Measurements from ENCODE around the gene EDC4.

EDC4 gene

DNA sequence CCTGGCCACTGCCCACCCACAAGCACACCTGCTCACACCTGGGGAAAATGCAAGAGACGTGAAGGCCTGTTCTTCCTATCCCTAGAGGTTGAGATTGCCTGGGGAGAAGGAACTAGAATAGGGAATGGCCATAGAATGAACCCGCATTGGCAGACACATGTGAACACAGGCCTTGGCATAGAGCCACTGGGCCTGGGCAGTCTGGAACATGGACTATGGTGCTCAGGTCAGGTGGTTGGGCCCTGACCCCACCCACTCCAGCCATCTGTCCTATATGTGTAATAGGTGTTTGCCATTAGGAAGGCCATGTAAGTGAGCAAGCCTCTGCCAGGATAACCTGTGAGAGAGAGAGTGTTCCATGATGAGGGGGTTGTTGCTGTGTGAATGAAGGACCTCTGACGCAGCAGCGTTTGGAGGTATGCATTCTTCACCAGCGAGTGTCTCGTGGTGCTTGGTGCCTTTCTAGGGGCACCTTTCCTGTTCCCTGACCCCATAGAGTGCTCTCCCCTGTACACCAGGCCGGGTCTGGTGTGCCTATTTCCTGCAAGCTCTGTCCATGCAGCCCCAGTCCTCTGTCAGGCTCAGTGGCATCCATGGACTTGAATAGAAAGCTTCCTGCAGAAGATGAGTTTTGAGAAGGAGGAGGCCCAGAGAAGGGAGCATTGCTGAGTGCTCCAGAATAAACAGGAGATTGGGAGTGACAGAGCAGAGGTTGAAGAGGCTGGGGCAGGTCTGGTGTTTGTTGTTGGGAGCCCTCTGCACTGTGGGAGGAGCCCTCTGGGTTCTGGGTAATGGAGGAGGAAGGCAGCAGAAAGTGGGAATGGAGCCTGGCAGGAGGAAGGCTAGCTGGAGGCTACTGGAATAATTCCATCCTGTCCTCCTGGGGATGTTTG is 43.2 kb downstream of the EDC4 start:
- TF ChIP-seq POLR2AphosphoS5 (IDR thresholded peaks at IDR 0.05; ENCODE audit: low read depth, low read length) (no peak), FOXP2 (optimal IDR thresholded peaks at IDR 0.05; ENCODE audit: borderline replicate concordance, extremely low read depth, extremely low read length, insufficient read depth) (no peak), SIN3A (IDR thresholded peaks at IDR 0.05; ENCODE audit: borderline replicate concordance, insufficient read depth, low read length) (no peak), TAF1 (IDR thresholded peaks at IDR 0.05; ENCODE audit: borderline replicate concordance, insufficient read depth, low read length) (no peak)
- TF ChIP-seq, protein P1, sequence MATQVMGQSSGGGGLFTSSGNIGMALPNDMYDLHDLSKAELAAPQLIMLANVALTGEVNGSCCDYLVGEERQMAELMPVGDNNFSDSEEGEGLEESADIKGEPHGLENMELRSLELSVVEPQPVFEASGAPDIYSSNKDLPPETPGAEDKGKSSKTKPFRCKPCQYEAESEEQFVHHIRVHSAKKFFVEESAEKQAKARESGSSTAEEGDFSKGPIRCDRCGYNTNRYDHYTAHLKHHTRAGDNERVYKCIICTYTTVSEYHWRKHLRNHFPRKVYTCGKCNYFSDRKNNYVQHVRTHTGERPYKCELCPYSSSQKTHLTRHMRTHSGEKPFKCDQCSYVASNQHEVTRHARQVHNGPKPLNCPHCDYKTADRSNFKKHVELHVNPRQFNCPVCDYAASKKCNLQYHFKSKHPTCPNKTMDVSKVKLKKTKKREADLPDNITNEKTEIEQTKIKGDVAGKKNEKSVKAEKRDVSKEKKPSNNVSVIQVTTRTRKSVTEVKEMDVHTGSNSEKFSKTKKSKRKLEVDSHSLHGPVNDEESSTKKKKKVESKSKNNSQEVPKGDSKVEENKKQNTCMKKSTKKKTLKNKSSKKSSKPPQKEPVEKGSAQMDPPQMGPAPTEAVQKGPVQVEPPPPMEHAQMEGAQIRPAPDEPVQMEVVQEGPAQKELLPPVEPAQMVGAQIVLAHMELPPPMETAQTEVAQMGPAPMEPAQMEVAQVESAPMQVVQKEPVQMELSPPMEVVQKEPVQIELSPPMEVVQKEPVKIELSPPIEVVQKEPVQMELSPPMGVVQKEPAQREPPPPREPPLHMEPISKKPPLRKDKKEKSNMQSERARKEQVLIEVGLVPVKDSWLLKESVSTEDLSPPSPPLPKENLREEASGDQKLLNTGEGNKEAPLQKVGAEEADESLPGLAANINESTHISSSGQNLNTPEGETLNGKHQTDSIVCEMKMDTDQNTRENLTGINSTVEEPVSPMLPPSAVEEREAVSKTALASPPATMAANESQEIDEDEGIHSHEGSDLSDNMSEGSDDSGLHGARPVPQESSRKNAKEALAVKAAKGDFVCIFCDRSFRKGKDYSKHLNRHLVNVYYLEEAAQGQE (IDR thresholded peaks at IDR 0.05; ENCODE audit: insufficient read depth in 1 of 2, low read depth in 2 of 2, low read length in 2 of 2), result no peak

GRCh38 chr16:67917140-67917851 is 44.4 kb downstream of the EDC4 start:
- TF ChIP-seq FOXP2 (optimal IDR thresholded peaks at IDR 0.05; ENCODE audit: borderline replicate concordance, extremely low read depth, extremely low read length, insufficient read depth), result no peak
- no peak for TF ChIP-seq POLR2AphosphoS5 (IDR thresholded peaks at IDR 0.05; ENCODE audit: low read depth, low read length)
- TF ChIP-seq TAF1 (IDR thresholded peaks at IDR 0.05; ENCODE audit: borderline replicate concordance, insufficient read depth, low read length), result no peak
- no peak for TF ChIP-seq SIN3A (IDR thresholded peaks at IDR 0.05; ENCODE audit: borderline replicate concordance, insufficient read depth, low read length)
- TF ChIP-seq, protein P1 (IDR thresholded peaks at IDR 0.05; ENCODE audit: insufficient read depth in 1 of 2, low read depth in 2 of 2, low read length in 2 of 2), result no peak

DNA sequence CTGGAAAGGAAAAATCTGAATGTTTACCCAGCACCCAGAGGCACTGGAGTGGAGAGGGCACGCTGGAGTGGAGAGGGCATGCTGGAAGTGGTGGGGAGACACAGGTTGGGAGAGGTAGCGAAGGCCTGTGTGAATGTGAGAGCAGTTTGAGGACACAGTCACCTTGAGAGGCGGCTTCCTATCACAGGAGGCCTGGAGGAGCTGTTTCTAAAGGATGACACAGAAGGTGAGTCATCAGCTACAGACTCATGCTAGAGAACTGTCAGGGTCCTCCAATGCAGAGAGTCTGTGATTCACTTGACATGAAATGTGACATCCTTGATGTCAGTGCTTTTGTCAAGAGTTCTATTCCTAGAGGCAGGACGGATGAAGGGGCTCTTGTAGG is 45.0 kb downstream of the EDC4 start:
- no peak for TF ChIP-seq FOXP2 (optimal IDR thresholded peaks at IDR 0.05; ENCODE audit: borderline replicate concordance, extremely low read depth, extremely low read length, insufficient read depth)
- TF ChIP-seq POLR2AphosphoS5 (IDR thresholded peaks at IDR 0.05; ENCODE audit: low read depth, low read length), result no peak
- TF ChIP-seq, protein P1 (IDR thresholded peaks at IDR 0.05; ENCODE audit: insufficient read depth in 1 of 2, low read depth in 2 of 2, low read length in 2 of 2), result no peak
- no peak for TF ChIP-seq SIN3A (IDR thresholded peaks at IDR 0.05; ENCODE audit: borderline replicate concordance, insufficient read depth, low read length)
- TF ChIP-seq TAF1 (IDR thresholded peaks at IDR 0.05; ENCODE audit: borderline replicate concordance, insufficient read depth, low read length), result no peak

GRCh38 chr16:67919622-67920221 is 46.9 kb downstream of the EDC4 start:
- TF ChIP-seq POLR2AphosphoS5 (IDR thresholded peaks at IDR 0.05; ENCODE audit: low read depth, low read length) (no peak), FOXP2 (optimal IDR thresholded peaks at IDR 0.05; ENCODE audit: borderline replicate concordance, extremely low read depth, extremely low read length, insufficient read depth) (no peak), TAF1 (IDR thresholded peaks at IDR 0.05; ENCODE audit: borderline replicate concordance, insufficient read depth, low read length) (no peak), SIN3A (IDR thresholded peaks at IDR 0.05; ENCODE audit: borderline replicate concordance, insufficient read depth, low read length) (no peak)
- TF ChIP-seq, protein P1 (IDR thresholded peaks at IDR 0.05; ENCODE audit: insufficient read depth in 1 of 2, low read depth in 2 of 2, low read length in 2 of 2), result no peak
